ENCODE measurements around the gene CPNE7.

DNA sequence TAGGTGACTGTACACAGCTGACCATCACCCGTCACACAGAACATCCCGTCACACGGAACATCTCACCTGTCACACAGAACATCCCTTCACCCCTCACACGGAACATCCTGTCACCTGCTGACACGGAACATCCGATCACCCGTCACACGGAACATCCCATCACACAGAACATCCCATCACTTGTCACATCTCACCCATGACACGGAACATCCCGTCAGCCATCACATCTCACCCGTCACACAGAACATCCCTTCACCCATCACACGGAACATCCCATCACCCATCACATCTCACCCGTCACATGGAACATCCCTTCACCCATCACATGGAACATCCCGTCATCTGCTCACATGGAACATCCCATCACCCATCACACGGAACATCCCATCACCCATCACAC is 3.8 kb downstream of the CPNE7 start:
- TF ChIP-seq, protein P1, sequence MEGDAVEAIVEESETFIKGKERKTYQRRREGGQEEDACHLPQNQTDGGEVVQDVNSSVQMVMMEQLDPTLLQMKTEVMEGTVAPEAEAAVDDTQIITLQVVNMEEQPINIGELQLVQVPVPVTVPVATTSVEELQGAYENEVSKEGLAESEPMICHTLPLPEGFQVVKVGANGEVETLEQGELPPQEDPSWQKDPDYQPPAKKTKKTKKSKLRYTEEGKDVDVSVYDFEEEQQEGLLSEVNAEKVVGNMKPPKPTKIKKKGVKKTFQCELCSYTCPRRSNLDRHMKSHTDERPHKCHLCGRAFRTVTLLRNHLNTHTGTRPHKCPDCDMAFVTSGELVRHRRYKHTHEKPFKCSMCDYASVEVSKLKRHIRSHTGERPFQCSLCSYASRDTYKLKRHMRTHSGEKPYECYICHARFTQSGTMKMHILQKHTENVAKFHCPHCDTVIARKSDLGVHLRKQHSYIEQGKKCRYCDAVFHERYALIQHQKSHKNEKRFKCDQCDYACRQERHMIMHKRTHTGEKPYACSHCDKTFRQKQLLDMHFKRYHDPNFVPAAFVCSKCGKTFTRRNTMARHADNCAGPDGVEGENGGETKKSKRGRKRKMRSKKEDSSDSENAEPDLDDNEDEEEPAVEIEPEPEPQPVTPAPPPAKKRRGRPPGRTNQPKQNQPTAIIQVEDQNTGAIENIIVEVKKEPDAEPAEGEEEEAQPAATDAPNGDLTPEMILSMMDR (conservative IDR thresholded peaks at IDR 0.05; ENCODE audit: low read length): no peak
- TF ChIP-seq EZH2phosphoT487 (IDR thresholded peaks at IDR 0.05; ENCODE audit: borderline replicate concordance): no peak
